HG03039 (cell line): Measurements from ENCODE around the gene MTX1.
"Not testable (repeated sequence)": the region's sequence is repeated elsewhere in the genome, so short reads cannot be mapped to it uniquely, and the experiment has no call there.

Source experiments
- ATAC-seq: cut with Tn5 transposase; IDR thresholded peaks from one replicate; pipeline ENCODE4 v1.9.1; 2021; ENCODE audit warnings: mild to moderate bottlenecking, moderate library complexity; ENCODE audit not compliant: unreplicated experiment

Gene MTX1

GRCh38 chr1:155206891-155207805 lies 1.3 kb upstream of the MTX1 start:
- no peak for ATAC-seq

- ATAC-seq = no peak
These were observed 522 bp upstream of the MTX1 start, which contains the start of gene THBS3 for GRCh38 chr1:155207806-155208540. Gene THBS3 (minus strand): TSS chr1:155207897. CDS start chr1:155207876, 21 bp downstream.

- no peak for ATAC-seq
These were observed 822 bp downstream of the MTX1 start for GRCh38 chr1:155209312-155209721.

GRCh38 chr1:155210314-155211104 lies 2.0 kb downstream of the MTX1 start:
- no peak for ATAC-seq

- not testable (repeated sequence) for ATAC-seq
These were observed 3.0 kb downstream of the MTX1 start for GRCh38 chr1:155211381-155212050.

- not testable (repeated sequence) for ATAC-seq
These were observed 3.6 kb downstream of the MTX1 start for GRCh38 chr1:155212051-155212440.

GRCh38 chr1:155214702-155215101 lies 6.2 kb downstream of the MTX1 start:
- not testable (repeated sequence) for ATAC-seq

- no peak for ATAC-seq
These were observed 10.5 kb downstream of the MTX1 start for GRCh38 chr1:155218854-155219591.

GRCh38 chr1:155219592-155220031 lies 11.1 kb downstream of the MTX1 start:
- ATAC-seq = no peak

- ATAC-seq = not testable (repeated sequence)
These were observed 11.9 kb downstream of the MTX1 start for GRCh38 chr1:155220211-155220965.

- no peak for ATAC-seq
These were observed 14.6 kb downstream of the MTX1 start for GRCh38 chr1:155223047-155223446.

GRCh38 chr1:155225404-155225759 lies 16.9 kb downstream of the MTX1 start:
- not testable (repeated sequence) for ATAC-seq

GRCh38 chr1:155226188-155226909 lies 17.9 kb downstream of the MTX1 start:
- no peak for ATAC-seq

- no peak for ATAC-seq
These were observed 18.4 kb downstream of the MTX1 start for GRCh38 chr1:155226910-155227260.

- ATAC-seq = peak; percentile 90
These were observed 19.0 kb downstream of the MTX1 start for GRCh38 chr1:155227261-155228095.

- no peak for ATAC-seq
These were observed 19.6 kb downstream of the MTX1 start for GRCh38 chr1:155228096-155228427.

GRCh38 chr1:155231302-155231701 lies 22.8 kb downstream of the MTX1 start:
- not testable (repeated sequence) for ATAC-seq
